HepG2 (cell line): ENCODE measurements around the gene TMCC1. TPM values are rescaled to one million over a fixed set of nuclear protein-coding genes. Genes with fewer than 3 reads are reported as not detected.

ENCODE experiments used
- ARHGAP35 ChIP-seq: sonication (generic); formaldehyde crosslinking; IDR thresholded peaks from 2 replicates; pipeline ENCODE4 v1.9.0; 2022; ENCODE audit warnings: mild to moderate bottlenecking, inconsistent platforms, moderate library complexity, missing genetic modification reagents, borderline replicate concordance
- HNRNPLL ChIP-seq: fragments of 200-400 bp; formaldehyde crosslinking; IDR thresholded peaks from 2 replicates; pipeline ENCODE4 v1.6.1; 2017; ENCODE audit warnings: mild to moderate bottlenecking, low read depth, low read length; ENCODE audit not compliant: poor library complexity, severe bottlenecking
- NONO ChIP-seq, 2 experiments: fragments of 450-650 bp in 1 of 2; sonication (generic) in 1 of 2; formaldehyde crosslinking in 1 of 2; IDR thresholded peaks in 1 of 2; conservative IDR thresholded peaks in 1 of 2; 2 replicates each; pipeline versions ENCODE4 v1.6.1 to v1.8.0; 2017 to 2022; ENCODE audit warnings: mild to moderate bottlenecking in 1 of 2, missing genetic modification reagents in 1 of 2, moderate library complexity in 1 of 2
- PRMT3 ChIP-seq: sonication (generic); formaldehyde crosslinking; IDR thresholded peaks from 2 replicates; pipeline ENCODE4 v1.8.1; 2022; ENCODE audit warnings: low read depth, mild to moderate bottlenecking, moderate library complexity, missing genetic modification reagents, borderline replicate concordance
- SMARCE1 ChIP-seq: fragments of 450-650 bp; IDR thresholded peaks from 2 replicates; pipeline ENCODE4 v1.6.1; 2017; ENCODE audit warnings: borderline replicate concordance
- TMF1 ChIP-seq: sonication (generic); formaldehyde crosslinking; IDR thresholded peaks from 2 replicates; pipeline ENCODE4 v1.8.1; 2022; ENCODE audit warnings: low read depth, missing genetic modification reagents
- ZNF274 ChIP-seq: sonication (generic); formaldehyde crosslinking; IDR thresholded peaks from 2 replicates; pipeline ENCODE4 v1.5.1; 2020; ENCODE audit warnings: mild to moderate bottlenecking, missing genetic modification reagents
- ZNF546 ChIP-seq: sonication (generic); formaldehyde crosslinking; conservative IDR thresholded peaks from 2 replicates; pipeline ENCODE4 v1.8.1; 2023; ENCODE audit warnings: mild to moderate bottlenecking, missing genetic modification reagents
- ZNF782 ChIP-seq: sonication (generic); formaldehyde crosslinking; IDR thresholded peaks from 2 replicates; pipeline ENCODE4 v1.4.0; 2020; ENCODE audit warnings: missing genetic modification reagents, mild to moderate bottlenecking, borderline replicate concordance
- polyA plus RNA-seq, 8 experiments: library from polyadenylated mRNA; depleted of rRNA in 3 of 8; stranded (reverse) in 7 of 8; unstranded in 1 of 8; fragments of >200 nt; fragmentation: Illumina TruSeq in 4 of 8; extraction: Trizol in 4 of 8; gene quantifications; 2 replicates each; pipeline versions ENCODE4 v1.2.1 to v1.2.3, GENCODE V29; 2011 to 2016; ENCODE audit warnings: low read depth in 4 of 8, missing spikeins in 1 of 8, mixed read lengths in 1 of 8; ENCODE audit not compliant: insufficient read depth in 1 of 8
- total RNA-seq, 5 experiments: library from RNA; depleted of rRNA; stranded (reverse); fragments of >200 nt; fragmentation: Illumina TruSeq; extraction: Trizol; gene quantifications; 2 replicates each; pipeline ENCODE4 v1.2.3, GENCODE V29; 2016; ENCODE audit warnings: low read depth in 1 of 5
- TF ChIP-seq, protein P1 (sequence below): sonication (generic); formaldehyde crosslinking; IDR thresholded peaks from 2 replicates; pipeline ENCODE4 v1.5.0; 2020; ENCODE audit warnings: missing genetic modification reagents
- TF ChIP-seq, protein P2 (sequence below): sonication (generic); formaldehyde crosslinking; IDR thresholded peaks from 2 replicates; pipeline ENCODE4 v1.4.0; 2020; ENCODE audit warnings: low read depth, missing genetic modification reagents
- TF ChIP-seq, protein P3 (sequence below), 2 experiments: IDR thresholded peaks; 2 replicates each; pipeline ENCODE4 v1.6.1; 2011 to 2012; ENCODE audit warnings: low read length in 2 of 2, borderline replicate concordance in 1 of 2, low read depth in 1 of 2, mild to moderate bottlenecking in 1 of 2, moderate library complexity in 1 of 2
- TF ChIP-seq, protein P4 (sequence below): IDR thresholded peaks from 2 replicates; pipeline ENCODE4 v1.6.1; 2012; ENCODE audit warnings: inconsistent platforms
- TF ChIP-seq, protein P5 (sequence below): sonication (generic); formaldehyde crosslinking; conservative IDR thresholded peaks from 2 replicates; pipeline ENCODE4 v1.8.1; 2023; ENCODE audit warnings: missing genetic modification reagents

Gene TMCC1
- total and polyA plus RNA-seq, 2 of the 13 experiments (the other 11 are each of a cell fraction or from before 2014, with no cell fraction given), result 12.1 to 264 TPM

DNA sequence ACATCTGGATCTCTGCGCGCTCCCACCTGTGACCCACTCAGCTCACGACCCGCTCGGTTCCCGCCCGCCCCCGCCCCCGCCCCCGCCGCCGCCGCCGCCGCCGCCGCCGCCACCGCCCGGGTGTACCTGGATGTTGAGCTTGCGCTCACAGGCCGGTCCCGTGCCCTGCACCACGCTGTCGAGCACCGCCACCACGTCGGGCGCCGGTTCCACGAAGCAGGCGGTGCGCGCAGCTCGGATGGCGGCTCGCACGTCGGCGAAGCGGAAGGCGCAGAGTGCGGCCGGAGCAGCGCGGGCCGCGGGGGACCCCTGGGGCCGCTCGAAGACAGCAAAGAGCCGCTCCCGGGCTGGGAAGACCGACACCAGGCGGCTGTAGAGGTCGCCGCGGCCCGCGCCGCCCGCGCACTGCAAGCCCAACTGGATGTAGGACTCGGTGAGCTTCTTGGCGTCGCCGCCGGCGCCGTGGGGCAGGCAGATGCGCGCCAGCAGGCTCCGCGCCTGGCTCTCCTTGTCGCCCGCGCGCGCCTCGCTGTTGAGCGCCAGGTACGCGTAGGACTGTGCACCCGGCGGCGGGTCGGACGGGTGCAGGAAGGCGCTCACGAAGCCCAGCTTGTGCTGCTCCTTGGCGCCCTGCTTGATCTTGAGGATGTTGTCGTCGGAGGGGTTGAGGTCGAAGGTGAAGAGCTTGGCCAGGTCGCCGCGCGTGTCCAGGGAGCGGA, 288.1 kb downstream of the TMCC1 start (continued):
- TF ChIP-seq TMF1 (CRISPR knock-in tag) (peak; percentile 39; the same call in 1 of the 2 replicates), PRMT3 (no peak), HNRNPLL (peak; percentile 70), NONO (IDR thresholded peaks at IDR 0.05) (no peak), NONO (CRISPR knock-in tag; conservative IDR thresholded peaks at IDR 0.05) (no peak), ARHGAP35 (0 out of 2 replicates have a peak, but pooled peaks have one; percentile 35), ZNF782 (CRISPR knock-in tag) (0 out of 2 replicates have a peak, but pooled peaks have one; percentile 2), ZNF546 (CRISPR knock-in tag) (peak; percentile 66; the same call in 1 of the 2 replicates), ZNF274 (CRISPR knock-in tag) (peak; percentile 87; the same call in 1 of the 2 replicates), SMARCE1 (no peak)
- TF ChIP-seq, protein P1, sequence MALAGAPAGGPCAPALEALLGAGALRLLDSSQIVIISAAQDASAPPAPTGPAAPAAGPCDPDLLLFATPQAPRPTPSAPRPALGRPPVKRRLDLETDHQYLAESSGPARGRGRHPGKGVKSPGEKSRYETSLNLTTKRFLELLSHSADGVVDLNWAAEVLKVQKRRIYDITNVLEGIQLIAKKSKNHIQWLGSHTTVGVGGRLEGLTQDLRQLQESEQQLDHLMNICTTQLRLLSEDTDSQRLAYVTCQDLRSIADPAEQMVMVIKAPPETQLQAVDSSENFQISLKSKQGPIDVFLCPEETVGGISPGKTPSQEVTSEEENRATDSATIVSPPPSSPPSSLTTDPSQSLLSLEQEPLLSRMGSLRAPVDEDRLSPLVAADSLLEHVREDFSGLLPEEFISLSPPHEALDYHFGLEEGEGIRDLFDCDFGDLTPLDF, result 0 out of 2 replicates have a peak, but pooled peaks have one; percentile 30
- TF ChIP-seq, protein P2, sequence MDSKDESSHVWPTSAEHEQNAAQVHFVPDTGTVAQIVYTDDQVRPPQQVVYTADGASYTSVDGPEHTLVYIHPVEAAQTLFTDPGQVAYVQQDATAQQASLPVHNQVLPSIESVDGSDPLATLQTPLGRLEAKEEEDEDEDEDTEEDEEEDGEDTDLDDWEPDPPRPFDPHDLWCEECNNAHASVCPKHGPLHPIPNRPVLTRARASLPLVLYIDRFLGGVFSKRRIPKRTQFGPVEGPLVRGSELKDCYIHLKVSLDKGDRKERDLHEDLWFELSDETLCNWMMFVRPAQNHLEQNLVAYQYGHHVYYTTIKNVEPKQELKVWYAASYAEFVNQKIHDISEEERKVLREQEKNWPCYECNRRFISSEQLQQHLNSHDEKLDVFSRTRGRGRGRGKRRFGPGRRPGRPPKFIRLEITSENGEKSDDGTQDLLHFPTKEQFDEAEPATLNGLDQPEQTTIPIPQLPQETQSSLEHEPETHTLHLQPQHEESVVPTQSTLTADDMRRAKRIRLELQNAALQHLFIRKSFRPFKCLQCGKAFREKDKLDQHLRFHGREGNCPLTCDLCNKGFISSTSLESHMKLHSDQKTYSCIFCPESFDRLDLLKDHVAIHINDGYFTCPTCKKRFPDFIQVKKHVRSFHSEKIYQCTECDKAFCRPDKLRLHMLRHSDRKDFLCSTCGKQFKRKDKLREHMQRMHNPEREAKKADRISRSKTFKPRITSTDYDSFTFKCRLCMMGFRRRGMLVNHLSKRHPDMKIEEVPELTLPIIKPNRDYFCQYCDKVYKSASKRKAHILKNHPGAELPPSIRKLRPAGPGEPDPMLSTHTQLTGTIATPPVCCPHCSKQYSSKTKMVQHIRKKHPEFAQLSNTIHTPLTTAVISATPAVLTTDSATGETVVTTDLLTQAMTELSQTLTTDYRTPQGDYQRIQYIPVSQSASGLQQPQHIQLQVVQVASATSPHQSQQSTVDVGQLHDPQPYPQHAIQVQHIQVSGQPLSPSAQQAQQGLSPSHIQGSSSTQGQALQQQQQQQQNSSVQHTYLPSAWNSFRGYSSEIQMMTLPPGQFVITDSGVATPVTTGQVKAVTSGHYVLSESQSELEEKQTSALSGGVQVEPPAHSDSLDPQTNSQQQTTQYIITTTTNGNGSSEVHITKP (CRISPR knock-in tag), result no peak
- TF ChIP-seq, protein P3, sequence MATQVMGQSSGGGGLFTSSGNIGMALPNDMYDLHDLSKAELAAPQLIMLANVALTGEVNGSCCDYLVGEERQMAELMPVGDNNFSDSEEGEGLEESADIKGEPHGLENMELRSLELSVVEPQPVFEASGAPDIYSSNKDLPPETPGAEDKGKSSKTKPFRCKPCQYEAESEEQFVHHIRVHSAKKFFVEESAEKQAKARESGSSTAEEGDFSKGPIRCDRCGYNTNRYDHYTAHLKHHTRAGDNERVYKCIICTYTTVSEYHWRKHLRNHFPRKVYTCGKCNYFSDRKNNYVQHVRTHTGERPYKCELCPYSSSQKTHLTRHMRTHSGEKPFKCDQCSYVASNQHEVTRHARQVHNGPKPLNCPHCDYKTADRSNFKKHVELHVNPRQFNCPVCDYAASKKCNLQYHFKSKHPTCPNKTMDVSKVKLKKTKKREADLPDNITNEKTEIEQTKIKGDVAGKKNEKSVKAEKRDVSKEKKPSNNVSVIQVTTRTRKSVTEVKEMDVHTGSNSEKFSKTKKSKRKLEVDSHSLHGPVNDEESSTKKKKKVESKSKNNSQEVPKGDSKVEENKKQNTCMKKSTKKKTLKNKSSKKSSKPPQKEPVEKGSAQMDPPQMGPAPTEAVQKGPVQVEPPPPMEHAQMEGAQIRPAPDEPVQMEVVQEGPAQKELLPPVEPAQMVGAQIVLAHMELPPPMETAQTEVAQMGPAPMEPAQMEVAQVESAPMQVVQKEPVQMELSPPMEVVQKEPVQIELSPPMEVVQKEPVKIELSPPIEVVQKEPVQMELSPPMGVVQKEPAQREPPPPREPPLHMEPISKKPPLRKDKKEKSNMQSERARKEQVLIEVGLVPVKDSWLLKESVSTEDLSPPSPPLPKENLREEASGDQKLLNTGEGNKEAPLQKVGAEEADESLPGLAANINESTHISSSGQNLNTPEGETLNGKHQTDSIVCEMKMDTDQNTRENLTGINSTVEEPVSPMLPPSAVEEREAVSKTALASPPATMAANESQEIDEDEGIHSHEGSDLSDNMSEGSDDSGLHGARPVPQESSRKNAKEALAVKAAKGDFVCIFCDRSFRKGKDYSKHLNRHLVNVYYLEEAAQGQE (IDR thresholded peaks at IDR 0.05; ENCODE audit: borderline replicate concordance in 1 of 2, low read depth in 1 of 2, low read length in 2 of 2), result no peak
- TF ChIP-seq, protein P4, sequence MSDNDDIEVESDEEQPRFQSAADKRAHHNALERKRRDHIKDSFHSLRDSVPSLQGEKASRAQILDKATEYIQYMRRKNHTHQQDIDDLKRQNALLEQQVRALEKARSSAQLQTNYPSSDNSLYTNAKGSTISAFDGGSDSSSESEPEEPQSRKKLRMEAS, result peak; percentile 55; the same call in 1 of the 2 replicates
- TF ChIP-seq, protein P5, sequence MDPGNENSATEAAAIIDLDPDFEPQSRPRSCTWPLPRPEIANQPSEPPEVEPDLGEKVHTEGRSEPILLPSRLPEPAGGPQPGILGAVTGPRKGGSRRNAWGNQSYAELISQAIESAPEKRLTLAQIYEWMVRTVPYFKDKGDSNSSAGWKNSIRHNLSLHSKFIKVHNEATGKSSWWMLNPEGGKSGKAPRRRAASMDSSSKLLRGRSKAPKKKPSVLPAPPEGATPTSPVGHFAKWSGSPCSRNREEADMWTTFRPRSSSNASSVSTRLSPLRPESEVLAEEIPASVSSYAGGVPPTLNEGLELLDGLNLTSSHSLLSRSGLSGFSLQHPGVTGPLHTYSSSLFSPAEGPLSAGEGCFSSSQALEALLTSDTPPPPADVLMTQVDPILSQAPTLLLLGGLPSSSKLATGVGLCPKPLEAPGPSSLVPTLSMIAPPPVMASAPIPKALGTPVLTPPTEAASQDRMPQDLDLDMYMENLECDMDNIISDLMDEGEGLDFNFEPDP (CRISPR knock-in tag), result 0 out of 2 replicates have a peak, but pooled peaks have one; percentile 62
